Mammary epithelial cell (primary cell): ENCODE measurements around the gene DAP.

ENCODE experiments used
- CTCF ChIP-seq, 2 donors: IDR thresholded peaks in 1 of 2; conservative IDR thresholded peaks in 1 of 2; 2 replicates each; pipeline ENCODE4 v1.5.1; 2011 to 2012; ENCODE audit warnings: inconsistent platforms in 2 of 2, low read length in 2 of 2, mild to moderate bottlenecking in 2 of 2, control low read depth in 1 of 2, low read depth in 1 of 2; ENCODE audit not compliant: insufficient read depth in 1 of 2; ENCODE audit errors: extremely low read depth in 1 of 2
- EZH2 ChIP-seq: IDR thresholded peaks from 2 replicates; pipeline ENCODE4 v1.6.1; 2012; ENCODE audit warnings: low read length, inconsistent platforms, borderline replicate concordance

DNA sequence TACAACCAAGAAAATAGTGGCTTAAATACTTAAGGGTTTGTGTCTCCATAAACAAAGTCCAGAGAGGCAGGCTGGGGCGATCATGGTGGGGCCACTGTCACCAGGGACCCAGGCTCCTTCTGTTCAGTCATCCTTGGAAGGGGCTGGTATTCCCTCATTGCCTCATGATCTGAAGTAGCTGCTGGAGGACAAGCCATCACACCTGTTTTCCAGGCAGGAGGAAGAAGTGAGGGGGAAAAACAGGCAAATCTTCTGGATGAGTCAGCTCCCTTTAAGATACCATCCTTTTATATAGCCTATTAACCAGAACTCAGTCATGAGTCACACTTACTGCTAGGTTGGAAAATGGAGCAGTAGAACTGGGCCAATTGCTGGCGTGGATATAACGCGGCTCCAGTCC is 92.3 kb downstream of the DAP start:
- TF ChIP-seq EZH2 (no peak), CTCF (conservative IDR thresholded peaks at IDR 0.05 in 1 of 2, IDR thresholded peaks at IDR 0.05 in 1 of 2; ENCODE audit: extremely low read depth in 1 of 2, insufficient read depth in 1 of 2, low read depth in 1 of 2, low read length in 2 of 2) (no peak)
